Measurements from ENCODE around the gene SLFN12. TPM values are rescaled to one million over a fixed set of nuclear protein-coding genes. Genes with fewer than 3 reads are reported as not detected.

Gene SLFN12
- 1 to 10 TPM; 4.9 to 6.0 TPM for total RNA-seq

DNA sequence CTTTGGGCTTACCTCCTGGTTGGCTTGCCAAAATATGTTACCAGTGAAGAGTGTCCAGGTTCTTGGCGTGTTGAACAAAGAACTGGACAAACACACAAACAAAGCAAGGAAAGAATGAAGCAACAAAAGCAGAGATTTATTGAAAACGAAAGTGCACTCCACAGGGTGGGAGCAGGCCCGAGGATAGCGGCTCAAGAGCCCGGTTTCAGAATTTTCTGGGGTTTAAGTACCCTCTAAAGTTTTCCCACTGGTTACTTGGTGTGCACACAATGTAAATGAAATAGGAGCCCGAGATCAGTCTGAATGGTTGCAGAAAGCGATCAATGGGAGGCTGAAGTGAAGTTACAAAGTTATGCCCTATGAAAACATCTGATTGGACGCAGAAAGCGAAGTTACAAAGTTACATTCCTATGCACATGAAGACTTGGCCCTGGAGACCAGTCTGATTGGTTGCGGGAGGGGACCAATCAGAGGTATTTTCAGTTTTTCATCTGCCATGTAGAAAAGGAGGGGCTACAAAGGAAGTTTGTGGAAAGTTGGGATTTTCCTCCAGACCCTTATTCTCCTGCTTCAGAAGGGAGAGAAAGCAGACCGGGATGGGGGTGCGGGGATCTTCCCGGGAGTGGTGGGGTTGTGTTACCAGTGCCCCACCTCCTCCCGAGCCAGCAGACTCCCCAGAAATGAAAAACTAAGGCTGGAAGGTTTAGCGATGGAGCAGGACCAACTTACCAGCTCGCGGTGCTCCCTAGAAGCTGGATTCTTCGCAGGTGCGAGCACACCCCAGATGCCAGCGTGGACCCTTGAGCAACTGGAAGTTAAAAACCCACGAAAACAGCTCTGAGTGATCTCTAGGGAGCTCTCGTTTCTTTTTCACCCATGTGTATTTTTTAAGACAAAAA, at the start of gene SLFN12:
Gene SLFN12, minus strand, starts transcription at position 325 of the 899 bp plus-strand sequence. CDS start 9,472 bp downstream, outside the sequence.
- ATAC-seq, result peak; percentile 83
- intact Hi-C loops (cut with DNase I), result no loop called here
- TF ChIP-seq POLR2A (IDR thresholded peaks at IDR 0.05), result peak in 2 of 3 donors; percentile 38 to 42
- TF ChIP-seq, protein P1, sequence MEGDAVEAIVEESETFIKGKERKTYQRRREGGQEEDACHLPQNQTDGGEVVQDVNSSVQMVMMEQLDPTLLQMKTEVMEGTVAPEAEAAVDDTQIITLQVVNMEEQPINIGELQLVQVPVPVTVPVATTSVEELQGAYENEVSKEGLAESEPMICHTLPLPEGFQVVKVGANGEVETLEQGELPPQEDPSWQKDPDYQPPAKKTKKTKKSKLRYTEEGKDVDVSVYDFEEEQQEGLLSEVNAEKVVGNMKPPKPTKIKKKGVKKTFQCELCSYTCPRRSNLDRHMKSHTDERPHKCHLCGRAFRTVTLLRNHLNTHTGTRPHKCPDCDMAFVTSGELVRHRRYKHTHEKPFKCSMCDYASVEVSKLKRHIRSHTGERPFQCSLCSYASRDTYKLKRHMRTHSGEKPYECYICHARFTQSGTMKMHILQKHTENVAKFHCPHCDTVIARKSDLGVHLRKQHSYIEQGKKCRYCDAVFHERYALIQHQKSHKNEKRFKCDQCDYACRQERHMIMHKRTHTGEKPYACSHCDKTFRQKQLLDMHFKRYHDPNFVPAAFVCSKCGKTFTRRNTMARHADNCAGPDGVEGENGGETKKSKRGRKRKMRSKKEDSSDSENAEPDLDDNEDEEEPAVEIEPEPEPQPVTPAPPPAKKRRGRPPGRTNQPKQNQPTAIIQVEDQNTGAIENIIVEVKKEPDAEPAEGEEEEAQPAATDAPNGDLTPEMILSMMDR (IDR thresholded peaks at IDR 0.05), result no peak
- H3K4me1 ChIP-seq, result peaks cover 18% of the 10 kb centered on the region
- no peaks in the 10 kb centered on the region for H3K36me3 ChIP-seq (replicated peaks in 1 of 2; ENCODE audit: insufficient read depth in 1 of 2, low read depth in 2 of 2)
- peak within 1 kb of the TSS; percentile 5 to 24 for H3K4me3 ChIP-seq
- WGBS, 2 donors, result 12 to 27% methylated on average over 22 of the region's 22 CpGs
- peak within 1 kb of the TSS; percentile 40 to 78 (median 62) for H3K27ac ChIP-seq
- no peaks in the 10 kb centered on the region for H3K9me3 ChIP-seq
- peak; percentile 39 to 70 (median 62) for DNase-seq
- no peaks in the 10 kb centered on the region for H3K27me3 ChIP-seq

DNA sequence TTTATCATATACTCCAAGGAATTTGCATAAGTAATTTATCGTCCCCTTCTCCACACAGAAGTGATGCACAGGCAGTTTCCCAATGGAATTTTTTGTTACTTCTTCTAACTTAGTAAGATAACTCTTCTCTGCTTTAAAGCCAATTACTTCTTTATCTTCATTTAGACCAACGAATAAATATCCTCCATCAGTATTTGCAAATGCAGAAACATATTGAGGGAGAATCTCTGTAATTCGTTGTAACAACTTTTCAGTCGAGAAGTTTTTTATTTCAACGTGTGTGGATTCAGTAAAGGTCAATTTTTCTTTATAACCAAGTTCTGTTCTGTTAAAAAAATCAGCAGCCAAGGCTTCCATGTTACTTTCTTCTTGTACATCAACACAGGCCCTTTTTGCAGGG, 47.0 kb upstream of the SLFN12 start:
- TF ChIP-seq, protein P1 (IDR thresholded peaks at IDR 0.05), result no peak
- no peak for TF ChIP-seq POLR2A (IDR thresholded peaks at IDR 0.05)
- WGBS, 2 donors, result 42 to 52% methylated on average over 5 of the region's 5 CpGs
- H3K27me3 ChIP-seq, result no peaks in the 10 kb centered on the region
- no peak overlapping the region for H3K27ac ChIP-seq
- H3K4me3 ChIP-seq, result no peak overlapping the region
- no peaks in the 10 kb centered on the region for H3K9me3 ChIP-seq
- H3K36me3 ChIP-seq (replicated peaks in 1 of 2; ENCODE audit: insufficient read depth in 1 of 2, low read depth in 2 of 2), result no peaks in the 10 kb centered on the region
- DNase-seq (no peak), ATAC-seq (no peak)
- no peaks in the 10 kb centered on the region for H3K4me1 ChIP-seq
- intact Hi-C loops (cut with DNase I), result no loop called here

DNA sequence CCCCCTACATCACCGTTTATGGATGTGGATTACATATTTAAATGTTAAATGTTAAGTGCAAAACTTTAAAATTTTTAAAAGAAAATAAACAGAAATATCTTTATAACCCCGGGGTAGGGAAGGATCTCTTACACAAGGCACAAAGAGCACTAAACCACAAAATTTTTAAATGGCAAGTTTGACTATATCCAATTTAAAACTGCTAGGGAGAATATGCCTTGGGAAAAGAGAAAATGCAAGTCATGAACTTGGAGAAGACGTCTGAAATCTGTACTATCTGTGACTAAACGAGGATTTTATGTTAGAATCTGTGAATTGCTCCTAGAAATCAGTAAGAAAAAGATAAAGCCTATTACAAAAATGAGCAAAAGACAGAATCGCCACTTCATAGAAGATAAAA, 44.9 kb upstream of the SLFN12 start:
- Histone ChIP-seq H3K4me1 (no peaks in the 10 kb centered on the region), H3K27ac (no peak overlapping the region), H3K4me3 (no peak overlapping the region), H3K27me3 (no peaks in the 10 kb centered on the region), H3K36me3 (replicated peaks in 1 of 2; ENCODE audit: insufficient read depth in 1 of 2, low read depth in 2 of 2) (no peaks in the 10 kb centered on the region), H3K9me3 (no peaks in the 10 kb centered on the region)
- ATAC-seq, result no peak
- 36 to 50% methylated on average over 5 of the region's 5 CpGs for WGBS, 2 donors
- intact Hi-C loops (cut with DNase I), result no loop called here
- no peak for DNase-seq
- TF ChIP-seq, protein P1 (IDR thresholded peaks at IDR 0.05), result no peak
- no peak for TF ChIP-seq POLR2A (IDR thresholded peaks at IDR 0.05)

DNA sequence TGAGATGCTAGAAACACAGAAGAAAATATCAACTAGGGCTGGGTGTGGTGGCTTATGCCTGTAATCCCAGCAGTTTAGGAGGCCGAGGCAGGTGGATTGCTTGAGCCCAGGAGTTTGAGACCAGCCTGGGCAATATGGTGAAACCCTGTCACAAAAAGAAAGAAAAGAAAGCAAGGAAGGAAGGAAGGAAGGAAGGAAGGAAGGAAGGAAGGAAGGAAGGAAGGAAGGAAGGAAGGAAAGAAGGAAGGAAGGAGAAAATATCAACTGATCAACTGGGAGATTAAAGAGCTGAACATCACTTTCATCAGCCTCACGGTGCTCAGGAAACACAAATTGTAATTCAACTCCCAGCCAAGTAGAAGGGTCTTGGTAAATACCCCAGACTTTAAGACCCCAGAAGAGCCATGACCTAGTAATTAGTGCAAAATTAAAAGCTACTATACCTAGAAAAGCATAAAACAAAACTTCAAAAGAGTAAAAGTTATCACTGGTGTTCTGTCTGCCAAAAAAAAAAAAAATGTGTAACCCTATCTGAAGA, 44.1 kb upstream of the SLFN12 start:
- Histone ChIP-seq H3K4me3 (no peak overlapping the region), H3K27ac (no peak overlapping the region), H3K36me3 (replicated peaks in 1 of 2; ENCODE audit: insufficient read depth in 1 of 2, low read depth in 2 of 2) (no peaks in the 10 kb centered on the region), H3K9me3 (no peaks in the 10 kb centered on the region), H3K4me1 (no peaks in the 10 kb centered on the region), H3K27me3 (no peaks in the 10 kb centered on the region)
- 44 to 69% methylated on average over 2 of the region's 2 CpGs for WGBS, 2 donors
- no peak for DNase-seq
- no peak for TF ChIP-seq POLR2A (IDR thresholded peaks at IDR 0.05)
- TF ChIP-seq, protein P1 (IDR thresholded peaks at IDR 0.05), result no peak
- ATAC-seq, result no peak
- intact Hi-C loops (cut with DNase I), result no loop called here
